Smooth muscle cell (in vitro differentiated cells): ENCODE data around the gene MYH10. TPM values are rescaled to one million over a fixed set of nuclear protein-coding genes. Genes with fewer than 3 reads are reported as not detected.

Experiments used
- DNase-seq: peaks from one replicate; lab custom pipeline; 2025; ENCODE audit not compliant: unreplicated experiment; lab: John Stamatoyannopoulos, UW
- H2AFZ ChIP-seq: fragments of 200-600 bp; sonication (generic); 2 replicates; pipeline ENCODE4 v1.6.0; 2016; ENCODE audit warnings: antibody characterized with exemption, low read depth, mild to moderate bottlenecking
- H3F3A ChIP-seq: fragments of 200-600 bp; sonication (generic); 2 replicates; pipeline ENCODE4 v1.6.0; 2017; ENCODE audit warnings: antibody characterized with exemption, low read depth
- H3K27ac ChIP-seq: fragments of 200-600 bp; sonication (generic); 2 replicates; pipeline ENCODE4 v1.5.1; 2016; ENCODE audit warnings: low read depth, mild to moderate bottlenecking
- H3K27me3 ChIP-seq: fragments of 200-600 bp; sonication (generic); 2 replicates; pipeline ENCODE4 v1.6.1; 2016; ENCODE audit warnings: low read depth, mild to moderate bottlenecking
- H3K36me3 ChIP-seq: fragments of 200-600 bp; sonication (generic); 2 replicates; pipeline ENCODE4 v1.5.1; 2016; ENCODE audit warnings: low read depth
- H3K4me1 ChIP-seq: fragments of 200-600 bp; sonication (generic); 2 replicates; pipeline ENCODE4 v1.5.1; 2016; ENCODE audit warnings: low read depth
- H3K4me2 ChIP-seq: fragments of 200-600 bp; sonication (generic); 2 replicates; pipeline ENCODE4 v1.6.0; 2016; ENCODE audit warnings: mild to moderate bottlenecking
- H3K4me3 ChIP-seq: fragments of 200-600 bp; sonication (generic); 2 replicates; pipeline ENCODE4 v1.5.1; 2016; ENCODE audit warnings: mild to moderate bottlenecking
- H3K79me2 ChIP-seq: fragments of 200-600 bp; sonication (generic); 2 replicates; pipeline ENCODE4 v1.6.0; 2016; ENCODE audit warnings: low read depth, mild to moderate bottlenecking
- H3K9ac ChIP-seq: fragments of 200-600 bp; sonication (generic); 2 replicates; pipeline ENCODE4 v1.6.0; 2016; ENCODE audit warnings: low read depth
- H3K9me3 ChIP-seq: fragments of 200-600 bp; sonication (generic); replicated peaks from 2 replicates; pipeline ENCODE4 v1.5.1; 2016; ENCODE audit warnings: low read depth
- H4K20me1 ChIP-seq: fragments of 200-600 bp; sonication (generic); 2 replicates; pipeline ENCODE4 v1.6.0; 2016; ENCODE audit warnings: low read depth
- CTCF ChIP-seq: fragments of 200-600 bp; sonication (generic); IDR thresholded peaks from 2 replicates; pipeline ENCODE4 v1.5.1; 2017; ENCODE audit warnings: borderline replicate concordance, mild to moderate bottlenecking, antibody characterized with exemption; ENCODE audit not compliant: insufficient read depth, poor library complexity, severe bottlenecking
- WGBS: methylation state at CpG from one replicate; pipeline ENCODE4 v1.1.7; 2016; ENCODE audit warnings: low lambda C conversion rate; 5-methylcytosine and 5-hydroxymethylcytosine counted together
- polyA plus RNA-seq: library from polyadenylated mRNA; unstranded; fragments of >200 nt; fragmentation: Nextera tagmentation; extraction: Ambion mirVana; gene quantifications from 2 replicates; pipeline ENCODE4 v1.2.1, GENCODE V29; 2016
- total RNA-seq: library from RNA; depleted of rRNA; stranded (reverse); fragments of >200 nt; gene quantifications from 2 replicates; pipeline ENCODE4 v1.2.3, GENCODE V29; 2014

The MYH10 gene
- total and polyA plus RNA-seq, 2 experiments from 2014 or later = 112 to 146 TPM

GRCh38 chr17:8609910-8610309 lies 20.6 kb downstream of the MYH10 start:
- Histone ChIP-seq H3K9ac (no peak overlapping the region), H3K4me3 (no peak overlapping the region), H3F3A (peaks cover 42% of the 10 kb centered on the region), H3K79me2 (peaks cover 89% of the 10 kb centered on the region), H2AFZ (no peak overlapping the region), H3K4me1 (peaks cover 32% of the 10 kb centered on the region), H3K4me2 (peak overlapping the region; percentile 75), H3K9me3 (no peaks in the 10 kb centered on the region), H3K36me3 (no peaks in the 10 kb centered on the region), H3K27ac (peak overlapping the region; percentile 75), H3K27me3 (no peaks in the 10 kb centered on the region), H4K20me1 (peaks cover 96% of the 10 kb centered on the region)
- 88% methylated on average over 4 of the region's 4 CpGs for WGBS
- TF ChIP-seq CTCF = no peak
- DNase-seq = no peak

- DNase-seq = no peak
- peaks cover 89% of the 10 kb centered on the region for H3K79me2 ChIP-seq
- no peaks in the 10 kb centered on the region for H3K27me3 ChIP-seq
- peaks cover 92% of the 10 kb centered on the region for H4K20me1 ChIP-seq
- H3K27ac ChIP-seq = peak overlapping the region; percentile 75
- no peak overlapping the region for H3K4me3 ChIP-seq
- H3K4me2 ChIP-seq = peak overlapping the region; percentile 75
- no peaks in the 10 kb centered on the region for H3K9me3 ChIP-seq
- peaks cover 31% of the 10 kb centered on the region for H3F3A ChIP-seq
- H3K36me3 ChIP-seq = peaks cover 5% of the 10 kb centered on the region
- WGBS = 27% methylated on average over 8 of the region's 8 CpGs
- H3K9ac ChIP-seq = peak overlapping the region; percentile 48
- no peak for TF ChIP-seq CTCF
- no peak overlapping the region for H2AFZ ChIP-seq
- peaks cover 32% of the 10 kb centered on the region for H3K4me1 ChIP-seq
Measured at GRCh38 chr17:8608001-8608400, 22.5 kb downstream of the MYH10 start.

- H3K4me2 ChIP-seq = peak overlapping the region; percentile 75
- WGBS = 55% methylated on average over 3 of the region's 3 CpGs
- peak overlapping the region; percentile 25 for H3K27ac ChIP-seq
- peaks cover 83% of the 10 kb centered on the region for H4K20me1 ChIP-seq
- H3K27me3 ChIP-seq = no peaks in the 10 kb centered on the region
- no peak overlapping the region for H3K4me3 ChIP-seq
- H3F3A ChIP-seq = peaks cover 26% of the 10 kb centered on the region
- peaks cover 92% of the 10 kb centered on the region for H3K79me2 ChIP-seq
- no peak for DNase-seq
- no peak overlapping the region for H3K9ac ChIP-seq
- no peaks in the 10 kb centered on the region for H3K9me3 ChIP-seq
- H3K36me3 ChIP-seq = peaks cover 5% of the 10 kb centered on the region
- H2AFZ ChIP-seq = no peak overlapping the region
- peaks cover 32% of the 10 kb centered on the region for H3K4me1 ChIP-seq
- TF ChIP-seq CTCF = no peak
Measured at GRCh38 chr17:8606401-8606800, 24.1 kb downstream of the MYH10 start.

GRCh38 chr17:8602679-8603078 lies 27.8 kb downstream of the MYH10 start:
- Histone ChIP-seq H3K4me1 (peaks cover 17% of the 10 kb centered on the region), H3K4me3 (no peak overlapping the region), H3K27ac (no peak overlapping the region), H3K36me3 (peaks cover 5% of the 10 kb centered on the region), H3K79me2 (peaks cover 87% of the 10 kb centered on the region), H3K27me3 (no peaks in the 10 kb centered on the region), H3F3A (peaks cover under 1% of the 10 kb centered on the region), H4K20me1 (peaks cover 74% of the 10 kb centered on the region), H3K9ac (no peak overlapping the region), H2AFZ (no peak overlapping the region), H3K9me3 (no peaks in the 10 kb centered on the region), H3K4me2 (no peak overlapping the region)
- no peak for TF ChIP-seq CTCF
- DNase-seq = no peak
